ENCODE measurements around the gene XCL2. TPM values are rescaled to one million over a fixed set of nuclear protein-coding genes. Genes with fewer than 3 reads are reported as not detected.

Gene XCL2
- total RNA-seq, 1 experiment from 2014 or later: not detected

DNA sequence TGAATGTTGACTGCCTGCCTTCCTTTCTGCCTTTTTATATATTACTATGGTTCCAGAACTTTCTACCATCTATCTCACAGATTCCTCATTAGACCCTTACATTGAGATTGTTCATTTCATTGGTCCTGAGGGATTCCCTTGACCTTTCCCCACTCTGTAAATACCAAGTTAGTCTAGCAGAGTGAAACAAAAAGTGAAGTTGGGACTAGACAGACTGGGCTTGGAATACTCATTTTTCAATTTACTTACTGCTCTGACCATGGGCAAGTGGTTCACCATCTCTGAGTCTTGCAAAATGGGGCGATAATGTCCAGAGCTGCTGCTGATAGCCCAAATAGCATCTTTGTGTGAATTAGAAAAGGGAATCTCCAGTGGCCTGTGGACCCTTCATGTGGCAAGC lies 38.8 kb downstream of the XCL2 start:
- TF ChIP-seq OVOL2 (CRISPR knock-in tag; IDR thresholded peaks at IDR 0.05; ENCODE audit: borderline replicate concordance) (no peak), CBFB (CRISPR knock-in tag; IDR thresholded peaks at IDR 0.05; ENCODE audit: low read depth) (no peak), JAZF1 (CRISPR knock-in tag; IDR thresholded peaks at IDR 0.05) (no peak), GABPB1 (CRISPR knock-in tag; IDR thresholded peaks at IDR 0.05) (no peak), HMGXB4 (CRISPR knock-in tag; IDR thresholded peaks at IDR 0.05) (no peak), STAT6 (CRISPR knock-in tag; conservative IDR thresholded peaks at IDR 0.05; ENCODE audit: low read depth) (no peak), FOXP1 (CRISPR knock-in tag; IDR thresholded peaks at IDR 0.05; ENCODE audit: borderline replicate concordance) (no peak), ZNF232 (CRISPR knock-in tag; IDR thresholded peaks at IDR 0.05) (no peak), IRF2 (CRISPR knock-in tag; IDR thresholded peaks at IDR 0.05; ENCODE audit: borderline replicate concordance, low read depth) (no peak), RELA (CRISPR knock-in tag; IDR thresholded peaks at IDR 0.05; ENCODE audit: borderline replicate concordance) (no peak), ZNF219 (CRISPR knock-in tag; IDR thresholded peaks at IDR 0.05; ENCODE audit: borderline replicate concordance) (no peak), CREM (CRISPR knock-in tag; IDR thresholded peaks at IDR 0.05) (no peak), ZNF317 (CRISPR knock-in tag; IDR thresholded peaks at IDR 0.05; ENCODE audit: borderline replicate concordance, low read depth) (no peak), ZNF423 (CRISPR knock-in tag; IDR thresholded peaks at IDR 0.05) (no peak), SMAD4 (CRISPR knock-in tag; IDR thresholded peaks at IDR 0.05) (no peak), E2F4 (CRISPR knock-in tag; IDR thresholded peaks at IDR 0.05; ENCODE audit: borderline replicate concordance, low read depth) (no peak), ZNF671 (CRISPR knock-in tag; IDR thresholded peaks at IDR 0.05) (no peak), ZNF138 (CRISPR knock-in tag; conservative IDR thresholded peaks at IDR 0.05) (no peak), ZNF396 (CRISPR knock-in tag; IDR thresholded peaks at IDR 0.05; ENCODE audit: borderline replicate concordance) (no peak)
- TF ChIP-seq, protein P1, sequence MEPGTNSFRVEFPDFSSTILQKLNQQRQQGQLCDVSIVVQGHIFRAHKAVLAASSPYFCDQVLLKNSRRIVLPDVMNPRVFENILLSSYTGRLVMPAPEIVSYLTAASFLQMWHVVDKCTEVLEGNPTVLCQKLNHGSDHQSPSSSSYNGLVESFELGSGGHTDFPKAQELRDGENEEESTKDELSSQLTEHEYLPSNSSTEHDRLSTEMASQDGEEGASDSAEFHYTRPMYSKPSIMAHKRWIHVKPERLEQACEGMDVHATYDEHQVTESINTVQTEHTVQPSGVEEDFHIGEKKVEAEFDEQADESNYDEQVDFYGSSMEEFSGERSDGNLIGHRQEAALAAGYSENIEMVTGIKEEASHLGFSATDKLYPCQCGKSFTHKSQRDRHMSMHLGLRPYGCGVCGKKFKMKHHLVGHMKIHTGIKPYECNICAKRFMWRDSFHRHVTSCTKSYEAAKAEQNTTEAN (CRISPR knock-in tag; IDR thresholded peaks at IDR 0.05): no peak
- Mint-ChIP-seq H3K27ac (no peak overlapping the region), H3K27me3 (ENCODE audit: low read depth) (no peaks in the 10 kb centered on the region), H3K9me3 (0 out of 2 replicates have a peak, but pooled peaks cover 6% of the 10 kb centered on the region), H3K4me3 (no peak overlapping the region), H3K4me1 (no peaks in the 10 kb centered on the region), H3K36me3 (no peaks in the 10 kb centered on the region)
- ChIA-PET CTCF (no interaction called here), POLR2A (no interaction called here)
- ATAC-seq (no peak), DNase-seq (ENCODE audit: low spot score) (no peak)
